ENCODE results near the gene IDH3B.

IDH3B gene

DNA sequence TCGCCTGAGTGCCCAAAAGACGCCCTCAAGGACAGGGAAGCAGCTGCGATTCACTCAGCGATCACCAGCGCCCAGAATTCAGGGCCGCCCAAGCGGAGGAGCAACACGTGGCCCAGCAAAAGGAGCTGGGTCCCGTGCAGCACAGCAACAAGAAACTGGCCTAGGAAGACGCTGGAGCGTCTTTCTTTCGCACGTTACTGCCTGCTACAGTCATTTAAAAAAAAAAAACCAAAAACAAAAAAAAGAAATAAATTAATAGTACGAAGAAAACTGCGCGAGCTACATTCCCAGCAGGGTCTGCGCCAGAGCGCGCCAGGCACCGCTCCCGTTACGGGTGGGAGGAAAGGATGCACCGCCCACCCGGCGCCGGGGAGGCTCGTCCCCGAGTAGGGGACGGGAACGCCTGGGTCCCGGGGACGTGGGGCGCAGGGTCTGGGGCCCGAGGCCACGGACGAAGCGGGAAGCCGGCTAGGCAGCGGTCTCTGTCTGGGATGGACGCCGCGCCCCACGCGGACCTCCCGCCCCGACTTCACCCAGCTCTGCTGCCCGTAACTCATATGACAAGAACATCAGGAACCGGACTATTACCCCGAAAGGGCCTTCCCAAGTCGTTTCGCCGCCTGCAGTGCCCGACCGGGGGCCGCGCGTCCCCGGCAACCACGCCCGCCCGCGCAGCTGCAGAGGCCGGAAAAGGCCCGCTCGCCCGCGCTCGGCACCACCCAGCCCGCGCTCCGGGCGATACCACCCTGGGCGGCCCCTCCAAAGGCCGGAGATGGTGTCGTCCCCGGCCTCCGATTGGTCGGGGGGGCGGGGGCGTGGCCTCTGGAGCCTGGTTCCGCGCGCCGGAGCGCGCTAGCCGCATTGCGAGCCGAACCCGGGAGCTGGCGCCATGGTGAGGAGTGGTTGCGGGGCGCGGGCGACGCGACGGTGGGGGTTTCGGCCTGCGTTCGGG lies 12.0 kb downstream of the IDH3B start, which contains the start of gene NOP56:
TSS of gene NOP56 (plus strand) at position 861 of the 952 bp plus-strand sequence. CDS start at position 890, 29 bp downstream.
- Histone ChIP-seq H3K79me2 (ENCODE audit: insufficient read depth, low read depth) (peaks cover 56% of the 10 kb centered on the region), H3K4me3 (IDR thresholded peaks at IDR 0.05; ENCODE audit: insufficient read depth, low read depth, low read length) (no peak within 1 kb of the TSS), H3K4me2 (peak within 1 kb of the TSS; percentile 91), H3K27ac (peak within 1 kb of the TSS; percentile 85), H3K36me3 (ENCODE audit: insufficient read depth) (peaks cover 4% of the 10 kb centered on the region; the same call in 1 of the 2 replicates), H2AFZ (ENCODE audit: low read depth) (peak within 1 kb of the TSS; percentile 64), H3K4me1 (ENCODE audit: low read depth, poor library complexity, severe bottlenecking) (peaks cover 5% of the 10 kb centered on the region), H3K27me3 (ENCODE audit: insufficient read depth, low read depth) (no peaks in the 10 kb centered on the region), H4K20me1 (ENCODE audit: insufficient read depth) (peaks cover 17% of the 10 kb centered on the region; the same call in 1 of the 2 replicates), H3K9ac (peak within 1 kb of the TSS; percentile 89)
- TF ChIP-seq, protein P1, sequence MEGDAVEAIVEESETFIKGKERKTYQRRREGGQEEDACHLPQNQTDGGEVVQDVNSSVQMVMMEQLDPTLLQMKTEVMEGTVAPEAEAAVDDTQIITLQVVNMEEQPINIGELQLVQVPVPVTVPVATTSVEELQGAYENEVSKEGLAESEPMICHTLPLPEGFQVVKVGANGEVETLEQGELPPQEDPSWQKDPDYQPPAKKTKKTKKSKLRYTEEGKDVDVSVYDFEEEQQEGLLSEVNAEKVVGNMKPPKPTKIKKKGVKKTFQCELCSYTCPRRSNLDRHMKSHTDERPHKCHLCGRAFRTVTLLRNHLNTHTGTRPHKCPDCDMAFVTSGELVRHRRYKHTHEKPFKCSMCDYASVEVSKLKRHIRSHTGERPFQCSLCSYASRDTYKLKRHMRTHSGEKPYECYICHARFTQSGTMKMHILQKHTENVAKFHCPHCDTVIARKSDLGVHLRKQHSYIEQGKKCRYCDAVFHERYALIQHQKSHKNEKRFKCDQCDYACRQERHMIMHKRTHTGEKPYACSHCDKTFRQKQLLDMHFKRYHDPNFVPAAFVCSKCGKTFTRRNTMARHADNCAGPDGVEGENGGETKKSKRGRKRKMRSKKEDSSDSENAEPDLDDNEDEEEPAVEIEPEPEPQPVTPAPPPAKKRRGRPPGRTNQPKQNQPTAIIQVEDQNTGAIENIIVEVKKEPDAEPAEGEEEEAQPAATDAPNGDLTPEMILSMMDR (conservative IDR thresholded peaks at IDR 0.05; ENCODE audit: low read depth, low read length) = no peak

DNA sequence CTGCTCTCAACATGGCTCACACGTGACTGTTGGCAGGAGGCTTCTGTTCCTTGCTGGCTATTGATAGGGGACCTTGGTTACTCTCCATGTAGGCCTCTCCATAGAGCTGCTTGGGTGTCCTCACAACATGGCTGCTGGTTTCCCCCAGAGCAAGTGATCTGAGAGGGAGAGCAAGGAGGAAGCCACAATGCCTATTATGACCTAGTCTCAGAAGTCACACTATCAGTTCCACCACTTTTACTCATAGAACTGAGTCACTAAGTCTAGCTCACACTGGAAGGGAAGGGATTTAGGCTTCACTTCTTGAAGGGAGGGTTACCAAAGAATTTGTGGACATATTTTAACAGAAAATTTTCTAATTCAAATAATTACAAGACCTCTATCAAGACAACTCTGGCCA lies 20.3 kb downstream of the IDH3B start:
- H3K9ac ChIP-seq = no peak overlapping the region
- H2AFZ ChIP-seq (ENCODE audit: low read depth) = no peak overlapping the region
- H3K79me2 ChIP-seq (ENCODE audit: insufficient read depth, low read depth) = no peaks in the 10 kb centered on the region
- H4K20me1 ChIP-seq (ENCODE audit: insufficient read depth) = no peaks in the 10 kb centered on the region
- no peak overlapping the region for H3K27ac ChIP-seq
- H3K27me3 ChIP-seq (ENCODE audit: insufficient read depth, low read depth) = no peaks in the 10 kb centered on the region
- H3K4me2 ChIP-seq = no peak overlapping the region
- no peaks in the 10 kb centered on the region for H3K36me3 ChIP-seq (ENCODE audit: insufficient read depth)
- TF ChIP-seq, protein P1 (conservative IDR thresholded peaks at IDR 0.05; ENCODE audit: low read depth, low read length) = no peak
- no peaks in the 10 kb centered on the region for H3K4me1 ChIP-seq (ENCODE audit: low read depth, poor library complexity, severe bottlenecking)
- H3K4me3 ChIP-seq (IDR thresholded peaks at IDR 0.05; ENCODE audit: insufficient read depth, low read depth, low read length) = no peak overlapping the region

DNA sequence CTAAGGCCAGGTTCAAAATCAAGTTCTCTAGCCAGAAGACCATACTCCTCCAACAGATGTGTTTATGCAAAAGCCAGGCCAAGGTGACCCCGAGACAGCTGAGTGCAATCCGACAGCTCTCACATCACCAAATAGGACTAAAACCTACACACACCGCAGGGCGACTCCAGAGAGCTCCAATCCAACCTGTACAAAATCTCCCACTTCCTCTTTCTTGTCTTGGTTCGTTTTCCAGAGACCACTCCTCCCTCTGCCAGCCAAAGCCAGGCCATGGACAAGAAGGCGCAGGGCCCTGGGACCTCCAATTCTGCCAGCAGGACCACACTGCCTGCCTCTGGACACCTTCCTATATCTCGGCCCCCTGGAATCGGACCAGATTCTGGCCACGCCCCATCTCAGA lies 23.1 kb downstream of the IDH3B start:
- TF ChIP-seq, protein P1 (conservative IDR thresholded peaks at IDR 0.05; ENCODE audit: low read depth, low read length) = no peak
- Histone ChIP-seq H3K4me1 (ENCODE audit: low read depth, poor library complexity, severe bottlenecking) (no peaks in the 10 kb centered on the region), H3K27me3 (ENCODE audit: insufficient read depth, low read depth) (no peaks in the 10 kb centered on the region), H3K9ac (no peak overlapping the region), H3K27ac (no peak overlapping the region), H4K20me1 (ENCODE audit: insufficient read depth) (no peaks in the 10 kb centered on the region), H3K36me3 (ENCODE audit: insufficient read depth) (no peaks in the 10 kb centered on the region), H3K4me2 (no peak overlapping the region), H2AFZ (ENCODE audit: low read depth) (no peak overlapping the region), H3K4me3 (IDR thresholded peaks at IDR 0.05; ENCODE audit: insufficient read depth, low read depth, low read length) (no peak overlapping the region), H3K79me2 (ENCODE audit: insufficient read depth, low read depth) (no peaks in the 10 kb centered on the region)

DNA sequence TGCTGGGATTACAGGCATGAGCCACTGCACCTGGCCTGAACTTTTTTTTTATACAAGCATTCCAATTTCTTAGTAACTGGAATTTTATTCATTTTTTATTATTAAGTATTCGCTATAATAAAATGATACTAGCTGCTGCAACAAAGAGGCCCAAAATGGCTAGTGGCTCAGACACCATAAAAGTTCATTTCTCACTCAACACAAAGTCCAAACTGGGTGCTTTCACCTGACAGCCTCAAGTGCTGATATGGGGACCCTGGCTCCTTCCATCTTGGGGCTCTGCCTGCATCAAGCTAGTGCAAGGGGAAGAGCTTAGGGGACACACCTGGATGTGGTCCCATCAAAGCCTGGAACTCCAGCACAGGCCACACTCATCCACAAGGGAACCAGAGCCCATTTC lies 23.8 kb downstream of the IDH3B start:
- Histone ChIP-seq H2AFZ (ENCODE audit: low read depth) (no peak overlapping the region), H3K36me3 (ENCODE audit: insufficient read depth) (no peaks in the 10 kb centered on the region), H4K20me1 (ENCODE audit: insufficient read depth) (no peaks in the 10 kb centered on the region), H3K4me3 (IDR thresholded peaks at IDR 0.05; ENCODE audit: insufficient read depth, low read depth, low read length) (no peak overlapping the region), H3K9ac (no peak overlapping the region), H3K4me1 (ENCODE audit: low read depth, poor library complexity, severe bottlenecking) (no peaks in the 10 kb centered on the region), H3K27me3 (ENCODE audit: insufficient read depth, low read depth) (no peaks in the 10 kb centered on the region), H3K27ac (no peak overlapping the region), H3K4me2 (no peak overlapping the region), H3K79me2 (ENCODE audit: insufficient read depth, low read depth) (no peaks in the 10 kb centered on the region)
- TF ChIP-seq, protein P1 (conservative IDR thresholded peaks at IDR 0.05; ENCODE audit: low read depth, low read length) = no peak

Measured in KMS-11 (cell line).